ENCODE data around the gene SKIC8.

DNA sequence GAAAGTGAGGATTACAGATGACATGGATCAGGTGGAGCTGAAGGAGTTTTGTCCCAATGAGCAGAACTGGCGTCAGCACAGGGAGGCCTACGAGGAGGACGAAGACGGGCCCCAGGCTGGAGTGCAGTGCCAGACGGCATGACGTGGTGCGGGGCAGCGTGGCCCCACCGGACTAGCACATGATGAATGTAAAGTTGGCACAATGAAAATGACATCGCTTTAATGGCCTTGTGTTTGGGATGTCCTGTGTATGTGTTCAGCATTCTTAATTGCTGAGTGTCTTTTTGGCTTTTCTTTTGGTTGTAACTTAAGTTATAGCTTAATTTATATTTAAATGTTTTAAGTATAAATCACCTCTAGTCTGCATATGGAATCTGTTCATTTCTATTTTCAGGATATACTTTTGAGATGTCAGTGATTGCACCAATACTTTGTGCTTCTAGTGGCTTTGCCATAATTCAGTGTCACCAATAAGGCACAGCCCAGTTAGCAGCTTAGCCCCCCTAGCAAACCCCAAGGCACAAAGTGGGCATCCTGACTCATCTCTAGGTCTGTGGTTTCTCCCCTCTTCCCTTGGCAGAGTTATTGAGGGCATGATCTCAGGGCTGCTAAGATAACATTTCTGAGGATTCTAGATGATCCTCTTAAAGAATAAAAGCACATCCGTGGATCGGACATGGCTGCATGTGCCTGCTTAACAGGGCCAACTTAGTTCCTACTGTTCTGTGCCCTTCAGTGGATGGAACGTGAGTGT, 18.9 kb downstream of the SKIC8 start:
- TF ChIP-seq CTCF (IDR thresholded peaks at IDR 0.05) (no peak), POLR2A (IDR thresholded peaks at IDR 0.05) (no peak)
